Sigmoid colon (tissue), 3 donors: ENCODE data around the gene AP1M1.

Experiments
- CTCF ChIP-seq, 4 experiments: fragments of 450-650 bp in 3 of 4; fragments of 200-600 bp in 1 of 4; IDR thresholded peaks; one replicate each; pipeline ENCODE4 v1.5.1; 2016 to 2019; ENCODE audit warnings: antibody characterized with exemption in 4 of 4, mild to moderate bottlenecking in 3 of 4, moderate library complexity in 2 of 4
- POLR2A ChIP-seq, 2 donors: fragments of 450-650 bp; IDR thresholded peaks; one replicate each; pipeline ENCODE4 v1.6.1; 2016; ENCODE audit warnings: antibody characterized with exemption in 2 of 2, mild to moderate bottlenecking in 2 of 2, moderate library complexity in 2 of 2

GRCh38 chr19:16272945-16273344 is 75.2 kb downstream of the AP1M1 start:
- TF ChIP-seq CTCF (IDR thresholded peaks at IDR 0.05) (no peak), POLR2A (IDR thresholded peaks at IDR 0.05) (no peak)
